Uterus (tissue), 2 donors: ENCODE measurements around the gene COX4I1.

Source experiments
- CTCF ChIP-seq, 4 experiments: fragments of 200-600 bp in 2 of 4; fragments of 450-650 bp in 2 of 4; sonication (generic) in 2 of 4; IDR thresholded peaks; one replicate each; pipeline ENCODE4 v1.5.1; 2016 to 2019; ENCODE audit warnings: antibody characterized with exemption in 4 of 4, mild to moderate bottlenecking in 2 of 4, moderate library complexity in 1 of 4
- POLR2A ChIP-seq, 2 donors: fragments of 450-650 bp; IDR thresholded peaks; one replicate each; pipeline ENCODE4 v1.6.1; 2016; ENCODE audit warnings: antibody characterized with exemption in 2 of 2, mild to moderate bottlenecking in 1 of 2, moderate library complexity in 1 of 2

GRCh38 chr16:85784813-85785212 lies 14.7 kb upstream of the COX4I1 start:
- TF ChIP-seq CTCF (IDR thresholded peaks at IDR 0.05) (no peak), POLR2A (IDR thresholded peaks at IDR 0.05) (no peak)
